K562 (cell line): ENCODE measurements around the gene KAZN. TPM values are rescaled to one million over a fixed set of nuclear protein-coding genes. Genes with fewer than 3 reads are reported as not detected.

Experiments
- POLR2AphosphoS5 ChIP-seq: IDR thresholded peaks from 2 replicates; pipeline ENCODE4 v1.6.1; 2011; ENCODE audit warnings: mild to moderate bottlenecking, low read depth, low read length, moderate library complexity; ENCODE audit not compliant: control insufficient read depth, insufficient read depth
- SMAD2 ChIP-seq: fragments of 150-350 bp; IDR thresholded peaks from 2 replicates; pipeline ENCODE4 v1.6.1; 2014; ENCODE audit warnings: low read depth, mild to moderate bottlenecking, low read length
- SPI1 ChIP-seq: IDR thresholded peaks from 2 replicates; pipeline ENCODE4 v1.6.1; 2011; ENCODE audit warnings: low read depth, low read length, control low read depth, borderline replicate concordance
- ZNF224 ChIP-seq: sonication (generic); formaldehyde crosslinking; IDR thresholded peaks from 2 replicates; pipeline ENCODE4 v1.8.0; 2022; ENCODE audit warnings: mild to moderate bottlenecking, missing genetic modification reagents
- ZNF512 ChIP-seq: IDR thresholded peaks from 2 replicates; pipeline ENCODE4 v1.6.1; 2016; ENCODE audit warnings: missing genetic modification characterization, missing compliant biosample characterization
- polyA plus RNA-seq, 8 experiments: library from polyadenylated mRNA; depleted of rRNA in 4 of 8; stranded (reverse) in 5 of 8; unstranded in 3 of 8; fragments of >200 nt; fragmentation: Nextera tagmentation in 2 of 8; fragmentation: Illumina TruSeq in 1 of 8; extraction: Ambion mirVana in 2 of 8; extraction: Trizol in 1 of 8; gene quantifications; 2 replicates each; pipeline versions ENCODE4 v1.2.1 to v1.2.3, GENCODE V29; 2011 to 2014; ENCODE audit warnings: inconsistent platforms in 1 of 8, missing spikeins in 1 of 8
- total RNA-seq, 7 experiments: library from RNA; depleted of rRNA in 6 of 7; stranded (reverse); fragments of >200 nt in 6 of 7; fragmentation: Illumina TruSeq in 2 of 7; extraction: Trizol in 2 of 7; gene quantifications; 2 replicates each; pipeline versions ENCODE4 v1.2.1 to v1.2.3, GENCODE V29; 2011 to 2021; ENCODE audit warnings: low replicate concordance in 1 of 7
- TF ChIP-seq, protein P1 (sequence below): fragments of 200-400 bp; formaldehyde crosslinking; IDR thresholded peaks from 2 replicates; pipeline ENCODE4 v1.6.1; 2017; ENCODE audit warnings: mild to moderate bottlenecking, low read depth, low read length, moderate library complexity

KAZN gene
- total and polyA plus RNA-seq, 9 of the 15 experiments (the other 6 are each of a cell fraction or from before 2014, with no cell fraction given), result 2.1 to 21.6 (median 5.4) TPM

DNA sequence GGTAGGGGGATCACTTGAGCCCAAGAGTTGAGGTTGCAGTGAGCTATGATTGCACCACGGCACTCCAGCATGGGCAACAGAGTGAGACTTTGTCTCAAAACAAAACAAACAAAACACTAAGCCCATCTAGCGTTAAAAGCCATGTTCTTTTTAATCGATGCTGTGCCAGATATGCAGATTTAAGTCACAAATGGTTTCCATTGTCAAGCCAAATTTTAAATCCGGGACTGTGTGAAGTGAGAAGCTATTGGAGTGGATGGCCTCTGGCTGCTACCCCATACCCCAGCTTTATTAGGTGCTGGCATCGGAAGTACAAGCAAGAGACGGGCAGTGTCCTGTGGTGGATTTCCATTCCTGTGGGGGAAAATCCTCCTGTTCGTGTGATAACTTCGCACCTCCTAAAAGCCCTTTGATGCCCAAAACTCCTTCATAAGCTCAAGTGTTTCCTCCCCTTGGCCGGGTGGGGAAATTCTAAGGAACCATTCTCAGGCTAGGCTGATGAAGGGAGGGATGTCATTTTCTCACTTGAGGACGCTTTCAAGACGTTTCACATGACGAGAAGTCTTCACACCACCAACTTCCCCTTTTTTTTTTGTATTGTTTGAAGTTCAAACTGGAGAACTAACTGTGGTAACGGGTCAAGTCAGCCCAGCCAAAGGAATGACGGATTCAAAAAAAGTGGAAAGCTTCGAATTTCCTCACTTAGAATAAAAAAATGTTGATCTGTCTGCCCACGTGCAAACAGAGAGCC lies 140.8 kb downstream of the KAZN start (continued):
- TF ChIP-seq ZNF512 (tag) (no peak), POLR2AphosphoS5 (no peak), ZNF224 (CRISPR knock-in tag) (no peak), SPI1 (peak; percentile 82), SMAD2 (no peak)
- TF ChIP-seq, protein P1, sequence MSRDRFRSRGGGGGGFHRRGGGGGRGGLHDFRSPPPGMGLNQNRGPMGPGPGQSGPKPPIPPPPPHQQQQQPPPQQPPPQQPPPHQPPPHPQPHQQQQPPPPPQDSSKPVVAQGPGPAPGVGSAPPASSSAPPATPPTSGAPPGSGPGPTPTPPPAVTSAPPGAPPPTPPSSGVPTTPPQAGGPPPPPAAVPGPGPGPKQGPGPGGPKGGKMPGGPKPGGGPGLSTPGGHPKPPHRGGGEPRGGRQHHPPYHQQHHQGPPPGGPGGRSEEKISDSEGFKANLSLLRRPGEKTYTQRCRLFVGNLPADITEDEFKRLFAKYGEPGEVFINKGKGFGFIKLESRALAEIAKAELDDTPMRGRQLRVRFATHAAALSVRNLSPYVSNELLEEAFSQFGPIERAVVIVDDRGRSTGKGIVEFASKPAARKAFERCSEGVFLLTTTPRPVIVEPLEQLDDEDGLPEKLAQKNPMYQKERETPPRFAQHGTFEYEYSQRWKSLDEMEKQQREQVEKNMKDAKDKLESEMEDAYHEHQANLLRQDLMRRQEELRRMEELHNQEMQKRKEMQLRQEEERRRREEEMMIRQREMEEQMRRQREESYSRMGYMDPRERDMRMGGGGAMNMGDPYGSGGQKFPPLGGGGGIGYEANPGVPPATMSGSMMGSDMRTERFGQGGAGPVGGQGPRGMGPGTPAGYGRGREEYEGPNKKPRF, result no peak
